MCF 10A (cell line): ENCODE data around the gene TBXAS1. TPM values are rescaled to one million over a fixed set of nuclear protein-coding genes. Genes with fewer than 3 reads are reported as not detected.
A peak's percentile ranks its signal among the peaks of the same experiment; 100 is the strongest.

Source experiments
- BruUV-seq: library from RNA; stranded (reverse); fragments of 400-500 nt; replicated peaks from 2 replicates; lab custom pipeline; 2021; lab: Mats Ljungman, UMichigan
- CTCF ChIA-PET: fragments of 300-600 bp; sonication (Branson Sonifier 250); formaldehyde crosslinking; extraction: SDS; loops from one replicate; lab custom pipeline; 2021; ENCODE audit warnings: antibody characterized with exemption, inconsistent platforms; lab: Yijun Ruan, JAX
- POLR2A ChIA-PET: fragments of 300-600, 350-650 bp; sonication (Branson Sonifier 250); formaldehyde crosslinking; extraction: SDS; loops from one replicate; lab custom pipeline; 2020; ENCODE audit warnings: antibody characterized with exemption, inconsistent platforms; lab: Yijun Ruan, JAX
- DNase-seq: peaks from one replicate; pipeline ENCODE4 v3.0.0-alpha.2; 2018; ENCODE audit not compliant: unreplicated experiment
- H3K27ac Mint-ChIP-seq: one replicate; pipeline ENCODE4 v1.8.0; 2022; ENCODE audit warnings: mild to moderate bottlenecking, low read depth, mixed read lengths; ENCODE audit not compliant: unreplicated experiment
- H3K27me3 Mint-ChIP-seq: one replicate; pipeline ENCODE4 v1.8.0; 2022; ENCODE audit warnings: mixed read lengths; ENCODE audit not compliant: insufficient read depth, unreplicated experiment
- H3K36me3 Mint-ChIP-seq: one replicate; pipeline ENCODE4 v1.8.0; 2022; ENCODE audit warnings: mild to moderate bottlenecking, moderate library complexity, mixed read lengths; ENCODE audit not compliant: insufficient read depth, unreplicated experiment
- H3K4me1 Mint-ChIP-seq: one replicate; pipeline ENCODE4 v1.8.0; 2022; ENCODE audit warnings: mixed read lengths; ENCODE audit not compliant: insufficient read depth, unreplicated experiment
- H3K4me3 Mint-ChIP-seq: one replicate; pipeline ENCODE4 v1.8.0; 2022; ENCODE audit warnings: mild to moderate bottlenecking, moderate library complexity, mixed read lengths; ENCODE audit not compliant: unreplicated experiment
- H3K9me3 Mint-ChIP-seq: one replicate; pipeline ENCODE4 v1.8.0; 2022; ENCODE audit warnings: mixed read lengths; ENCODE audit not compliant: unreplicated experiment
- CTCF ChIP-seq: fragments of 200-600 bp; IDR thresholded peaks from one replicate; pipeline ENCODE4 v1.8.0; 2022; ENCODE audit warnings: antibody characterized with exemption, mild to moderate bottlenecking; ENCODE audit not compliant: unreplicated experiment
- intact Hi-C: fragments of 100-400 bp; cut with micrococcal nuclease; formaldehyde crosslinking; loops from 2 replicates; pipeline ENCODE4 v1.14.1; 2022
- total RNA-seq: library from RNA; stranded (reverse); gene quantifications from 2 replicates; pipeline ENCODE4 v1.2.3, GENCODE V29; 2022

The TBXAS1 gene
- total RNA-seq, 1 experiment from 2014 or later: 1.5 TPM

DNA sequence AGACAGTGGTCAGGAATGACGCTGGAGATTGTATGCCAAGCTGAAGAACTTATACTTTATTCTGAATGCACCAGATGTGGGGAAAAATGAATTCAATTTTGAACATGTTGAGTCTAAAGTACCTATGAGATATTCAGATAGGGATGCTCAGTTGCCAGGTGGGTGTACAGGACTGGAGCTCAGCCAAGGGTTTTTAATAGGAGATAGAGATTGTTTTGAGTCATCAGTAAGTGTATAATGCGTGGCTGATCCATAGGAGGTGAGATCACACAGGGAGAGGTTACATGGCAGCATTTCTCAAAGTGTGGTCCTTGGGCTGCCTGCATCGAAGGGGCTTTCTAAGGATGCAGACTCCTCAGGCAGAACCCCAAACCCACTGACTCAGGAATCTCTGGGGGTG lies 44.4 kb upstream of the TBXAS1 start:
- Mint-ChIP-seq H3K4me3 (no peak overlapping the region), H3K27me3 (no peaks in the 10 kb centered on the region), H3K4me1 (peaks cover 4% of the 10 kb centered on the region), H3K9me3 (no peaks in the 10 kb centered on the region), H3K27ac (no peak overlapping the region), H3K36me3 (peaks cover 7% of the 10 kb centered on the region)
- DNase-seq: no peak
- intact Hi-C loops: no loop called here
- no peak for TF ChIP-seq CTCF
- POLR2A ChIA-PET: no interaction called here
- no TSS peak for BruUV-seq
- CTCF ChIA-PET: interaction anchor here (0.6 to 2.5 kb wide), 5 partner anchors 52 to 234 kb away, joined by 3 to 12 read pairs (median 5); no protein-coding TSS in a partner anchor

GRCh38 chr7:139791316-139791715 lies 37.7 kb upstream of the TBXAS1 start:
- ChIA-PET CTCF (interaction anchor here (0.6 kb wide), 1 partner anchor 27 kb away, joined by 3 read pairs; no protein-coding TSS in a partner anchor), POLR2A (no interaction called here)
- H3K4me3 Mint-ChIP-seq: no peak overlapping the region
- H3K36me3 Mint-ChIP-seq: peaks cover 7% of the 10 kb centered on the region
- no peak for TF ChIP-seq CTCF
- H3K27me3 Mint-ChIP-seq: no peaks in the 10 kb centered on the region
- no peak overlapping the region for H3K27ac Mint-ChIP-seq
- intact Hi-C loops: no loop called here
- no peaks in the 10 kb centered on the region for H3K4me1 Mint-ChIP-seq
- BruUV-seq: no TSS peak
- DNase-seq: no peak
- H3K9me3 Mint-ChIP-seq: peaks cover 7% of the 10 kb centered on the region

- BruUV-seq: no TSS peak
- ChIA-PET POLR2A (no interaction called here), CTCF (interaction anchor here (0.6 to 1.4 kb wide), 3 partner anchors 45 to 216 kb away, joined by 3 to 4 read pairs (median 4); no protein-coding TSS in a partner anchor)
- H3K36me3 Mint-ChIP-seq: no peaks in the 10 kb centered on the region
- peaks cover 11% of the 10 kb centered on the region for H3K9me3 Mint-ChIP-seq
- TF ChIP-seq CTCF: no peak
- intact Hi-C loops: no loop called here
- H3K27me3 Mint-ChIP-seq: no peaks in the 10 kb centered on the region
- H3K27ac Mint-ChIP-seq: peak overlapping the region; percentile 21
- H3K4me1 Mint-ChIP-seq: peaks cover 12% of the 10 kb centered on the region
- DNase-seq: no peak
- H3K4me3 Mint-ChIP-seq: no peak overlapping the region
Measured at GRCh38 chr7:139797607-139798006, 31.5 kb upstream of the TBXAS1 start.

GRCh38 chr7:139798221-139798620 lies 30.8 kb upstream of the TBXAS1 start:
- ChIA-PET CTCF (interaction anchor here (0.6 to 1.4 kb wide), 3 partner anchors 44 to 216 kb away, joined by 3 to 4 read pairs (median 4); no protein-coding TSS in a partner anchor), POLR2A (no interaction called here)
- H3K36me3 Mint-ChIP-seq: no peaks in the 10 kb centered on the region
- DNase-seq: no peak
- no peak for TF ChIP-seq CTCF
- H3K9me3 Mint-ChIP-seq: peaks cover 16% of the 10 kb centered on the region
- no peak overlapping the region for H3K4me3 Mint-ChIP-seq
- H3K4me1 Mint-ChIP-seq: peaks cover 12% of the 10 kb centered on the region
- H3K27me3 Mint-ChIP-seq: no peaks in the 10 kb centered on the region
- H3K27ac Mint-ChIP-seq: peak overlapping the region; percentile 21
- BruUV-seq: no TSS peak
- intact Hi-C loops: no loop called here
